HG03159 (cell line): Measurements from ENCODE around the gene STXBP5.

Experiments used
- ATAC-seq: cut with Tn5 transposase; IDR thresholded peaks from one replicate; pipeline ENCODE4 v1.9.1; 2021; ENCODE audit warnings: mild to moderate bottlenecking, moderate library complexity; ENCODE audit not compliant: unreplicated experiment

The STXBP5 gene

GRCh38 chr6:147421903-147422302 is 217.7 kb downstream of the STXBP5 start:
- ATAC-seq, result no peak

- ATAC-seq, result no peak
Observed at GRCh38 chr6:147423111-147423510, 218.9 kb downstream of the STXBP5 start.

- ATAC-seq, result no peak
Observed at GRCh38 chr6:147429794-147430193, 225.6 kb downstream of the STXBP5 start.

GRCh38 chr6:147430811-147431210 is 226.6 kb downstream of the STXBP5 start:
- no peak for ATAC-seq

- ATAC-seq, result no peak
Observed at GRCh38 chr6:147434076-147434475, 229.9 kb downstream of the STXBP5 start.

GRCh38 chr6:147434516-147434915 is 230.3 kb downstream of the STXBP5 start:
- ATAC-seq, result no peak

- ATAC-seq, result no peak
Observed at GRCh38 chr6:147437615-147438014, 233.4 kb downstream of the STXBP5 start.

- no peak for ATAC-seq
Observed at GRCh38 chr6:147438758-147439528, 234.7 kb downstream of the STXBP5 start.
